HG02642 (cell line): ENCODE measurements around the gene NOL4.
A peak's percentile ranks its signal among the peaks of the same experiment; 100 is the strongest.
"Not testable (repeated sequence)": the region's sequence is repeated elsewhere in the genome, so short reads cannot be mapped to it uniquely, and the experiment has no call there.

Experiments used
- ATAC-seq: cut with Tn5 transposase; IDR thresholded peaks from one replicate; pipeline ENCODE4 v1.9.1; 2021; ENCODE audit warnings: mild to moderate bottlenecking; ENCODE audit not compliant: unreplicated experiment, poor library complexity

Gene NOL4, protein sequence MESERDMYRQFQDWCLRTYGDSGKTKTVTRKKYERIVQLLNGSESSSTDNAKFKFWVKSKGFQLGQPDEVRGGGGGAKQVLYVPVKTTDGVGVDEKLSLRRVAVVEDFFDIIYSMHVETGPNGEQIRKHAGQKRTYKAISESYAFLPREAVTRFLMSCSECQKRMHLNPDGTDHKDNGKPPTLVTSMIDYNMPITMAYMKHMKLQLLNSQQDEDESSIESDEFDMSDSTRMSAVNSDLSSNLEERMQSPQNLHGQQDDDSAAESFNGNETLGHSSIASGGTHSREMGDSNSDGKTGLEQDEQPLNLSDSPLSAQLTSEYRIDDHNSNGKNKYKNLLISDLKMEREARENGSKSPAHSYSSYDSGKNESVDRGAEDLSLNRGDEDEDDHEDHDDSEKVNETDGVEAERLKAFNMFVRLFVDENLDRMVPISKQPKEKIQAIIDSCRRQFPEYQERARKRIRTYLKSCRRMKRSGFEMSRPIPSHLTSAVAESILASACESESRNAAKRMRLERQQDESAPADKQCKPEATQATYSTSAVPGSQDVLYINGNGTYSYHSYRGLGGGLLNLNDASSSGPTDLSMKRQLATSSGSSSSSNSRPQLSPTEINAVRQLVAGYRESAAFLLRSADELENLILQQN

DNA sequence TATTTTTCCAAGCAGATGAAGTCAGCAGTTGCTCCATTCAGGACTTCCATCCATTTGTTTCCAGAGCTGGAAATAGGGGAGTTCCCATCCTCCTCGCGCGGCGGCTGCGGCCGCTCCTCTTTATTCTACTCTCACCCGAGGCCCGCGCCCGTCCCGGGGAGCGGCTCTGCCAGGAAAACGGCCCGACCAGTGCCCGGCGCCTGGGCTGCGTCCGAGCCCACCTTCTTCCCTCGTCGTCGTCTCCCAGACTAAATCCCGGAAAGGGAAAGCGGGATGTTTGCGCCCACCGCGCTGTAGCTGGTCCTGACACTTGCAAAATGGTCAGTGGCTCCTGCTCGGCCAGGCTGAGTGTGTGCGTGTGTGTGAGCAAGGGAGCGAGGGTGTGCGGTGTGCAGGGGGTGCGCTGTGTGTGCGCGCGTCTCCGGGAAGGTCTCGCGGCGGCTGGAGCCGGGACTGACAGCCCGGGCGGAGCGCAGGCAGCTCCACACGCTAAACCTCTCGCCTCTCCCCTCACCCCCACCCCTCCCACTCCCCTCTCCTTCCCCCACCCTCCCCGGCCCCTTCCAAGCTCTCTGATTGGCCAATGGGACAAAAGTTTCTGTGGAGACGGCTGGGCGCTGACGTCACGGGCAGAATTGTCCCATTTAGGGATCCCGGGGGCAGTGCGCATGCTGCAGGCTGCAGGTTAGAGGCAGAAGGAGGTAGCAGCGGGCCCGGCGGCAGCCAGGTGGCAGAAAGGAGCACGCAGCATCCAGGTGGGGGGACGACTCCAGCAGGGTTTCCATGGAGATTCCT, at the start of gene NOL4:
Gene NOL4, minus strand, starts transcription at position 491 of the 795 bp plus-strand sequence. CDS start 1,660 bp downstream, outside the sequence.
- ATAC-seq, result no peak

DNA sequence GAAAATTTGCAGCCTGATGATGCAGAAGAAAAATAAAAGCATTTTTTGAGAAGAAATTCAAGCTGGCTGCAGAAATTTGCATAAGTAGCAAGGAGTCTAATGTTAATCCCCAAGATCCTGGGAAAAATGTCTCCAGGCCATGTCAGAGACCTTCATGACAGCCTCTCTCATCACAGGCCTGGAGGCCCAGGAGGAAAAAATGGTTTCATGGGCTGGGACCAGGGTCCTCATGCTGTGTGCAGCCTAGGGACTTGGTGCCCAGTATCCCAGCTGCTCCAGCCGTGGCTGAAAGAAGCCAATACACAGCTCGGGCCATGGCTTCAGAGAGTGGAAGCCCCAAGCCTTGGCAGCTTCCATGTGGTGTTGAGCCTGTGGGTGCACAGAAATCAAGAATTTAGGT, 41.3 kb upstream of the NOL4 start:
- not testable (repeated sequence) for ATAC-seq

DNA sequence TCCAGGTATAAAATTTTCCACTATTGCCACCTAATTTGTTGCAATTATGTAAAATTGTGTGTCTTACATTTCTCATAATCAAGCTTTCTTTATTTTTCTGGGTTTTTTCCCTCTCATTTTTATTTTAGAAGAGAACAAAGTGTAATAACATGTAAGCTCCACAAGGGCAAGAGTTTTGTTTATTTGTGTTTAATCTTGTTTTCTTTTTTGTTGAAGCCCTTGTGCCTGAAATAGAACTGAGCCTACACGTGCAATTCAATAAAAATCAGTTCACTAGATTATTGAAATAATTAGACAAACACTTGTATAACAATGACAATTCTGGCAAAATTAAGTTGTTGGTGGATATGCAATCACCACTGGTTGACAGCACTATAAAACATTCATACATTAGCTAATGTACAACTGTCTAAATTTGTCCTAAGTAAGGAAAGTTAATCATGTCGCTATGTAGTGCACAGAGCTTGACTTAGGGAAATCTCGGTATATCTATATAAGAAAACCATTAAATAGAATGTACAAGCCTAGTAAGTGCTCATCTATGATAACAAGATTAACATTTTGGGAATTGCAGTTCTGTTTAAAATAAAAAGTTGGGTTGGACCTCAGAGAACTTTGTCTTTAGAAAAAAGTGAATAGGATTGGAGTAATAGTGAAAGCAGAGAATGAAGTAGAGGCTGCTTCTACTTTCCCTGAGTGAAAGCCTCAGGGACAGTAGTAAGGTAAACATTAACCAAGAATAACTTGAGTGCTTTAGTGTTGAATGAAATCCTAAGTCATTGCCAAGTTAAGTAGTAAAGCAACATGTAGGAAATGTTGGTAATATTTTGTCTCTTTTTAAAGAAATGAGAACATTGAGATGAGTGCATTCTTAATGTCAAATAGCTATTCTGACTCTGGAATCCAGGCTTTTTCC, 37.4 kb upstream of the NOL4 start:
- peak; percentile 71 for ATAC-seq

- no peak for ATAC-seq
These were observed 33.5 kb upstream of the NOL4 start for GRCh38 chr18:34258176-34258575.

DNA sequence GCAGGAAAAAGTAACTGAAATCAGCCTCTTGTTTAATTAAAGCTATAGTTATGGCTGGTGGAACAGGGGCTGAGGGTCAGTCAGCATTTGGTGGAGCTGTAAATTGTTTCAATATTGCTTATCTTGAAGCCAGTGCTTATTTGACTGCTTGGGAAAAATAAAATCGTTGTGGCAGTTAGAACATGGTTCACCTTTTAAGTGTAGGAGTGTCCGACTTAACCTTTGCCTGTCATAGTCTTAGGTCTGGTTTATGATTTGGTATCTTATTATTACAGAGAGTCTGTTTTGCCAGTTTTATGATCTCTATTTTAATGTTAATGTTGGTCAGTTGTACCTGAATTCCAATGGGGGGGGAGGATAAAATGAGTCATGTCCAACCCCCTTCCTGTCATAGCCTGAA, 27.2 kb upstream of the NOL4 start:
- ATAC-seq, result no peak

DNA sequence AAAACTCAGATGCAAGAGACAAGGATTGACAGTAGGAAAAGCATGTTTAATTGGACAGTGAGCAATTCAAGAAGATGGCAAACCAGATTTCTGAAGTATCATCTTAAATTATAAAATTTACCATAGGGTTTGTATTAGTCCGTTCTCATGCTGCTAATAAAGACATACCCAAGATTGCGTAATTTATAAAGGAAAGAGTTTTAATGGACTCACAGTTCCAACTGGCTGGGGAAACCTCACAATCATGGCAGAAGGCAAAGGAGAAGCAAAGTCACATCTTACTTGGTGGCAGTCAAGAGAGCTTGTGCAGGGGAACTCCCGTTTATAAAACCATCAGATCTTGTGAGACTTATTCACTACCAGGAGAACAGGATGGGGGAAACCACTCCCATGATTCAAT, 24.0 kb upstream of the NOL4 start:
- ATAC-seq, result no peak

DNA sequence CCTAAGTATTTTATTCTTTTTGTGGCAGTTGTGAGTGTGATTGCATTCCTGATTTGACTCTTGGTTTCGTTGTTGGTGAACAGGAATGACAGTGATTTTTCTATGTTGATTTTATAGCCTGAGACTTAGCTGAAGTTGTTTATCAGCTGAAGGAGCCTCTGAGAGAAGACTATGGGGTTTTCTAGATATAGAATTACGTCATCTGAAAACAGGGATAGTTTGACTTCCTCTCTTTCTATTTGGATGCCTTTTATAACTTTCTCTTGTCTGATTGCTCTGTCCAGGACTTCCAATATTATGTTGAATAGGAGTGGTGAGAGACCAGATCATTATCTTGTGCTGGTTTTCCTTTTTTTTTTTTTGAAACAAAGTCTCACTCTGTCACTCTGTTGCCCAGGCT, 18.0 kb upstream of the NOL4 start:
- ATAC-seq, result no peak

DNA sequence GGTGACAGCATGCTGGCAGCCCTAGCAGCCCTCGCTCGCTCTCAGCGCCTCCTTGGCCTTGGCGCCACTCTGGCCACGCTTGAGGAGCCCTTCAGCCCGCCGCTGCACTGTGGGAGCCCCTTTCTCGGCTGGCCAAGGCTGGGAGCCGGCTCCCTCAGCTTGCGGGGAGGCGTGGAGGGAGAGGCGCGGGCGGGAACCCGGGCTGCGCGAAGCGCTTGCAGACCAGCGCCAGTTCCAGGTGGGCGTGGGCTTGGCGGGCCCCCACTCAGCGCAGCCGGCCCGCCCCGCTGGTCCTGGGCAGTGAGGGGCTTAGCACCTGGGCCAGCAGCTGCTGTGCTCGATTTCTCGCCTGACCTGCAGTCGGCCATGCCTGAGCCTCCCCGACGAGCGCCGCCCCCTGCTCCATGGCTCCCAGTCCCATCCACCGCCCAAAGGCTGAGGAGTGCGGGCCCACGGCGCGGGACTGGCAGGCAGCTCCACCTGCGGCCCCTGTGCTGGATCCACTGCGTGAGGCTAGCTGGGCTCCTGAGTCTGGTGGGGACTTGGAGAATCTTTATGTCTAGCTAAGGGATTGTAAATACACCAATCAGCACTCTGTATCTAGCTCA, 9.2 kb upstream of the NOL4 start:
- ATAC-seq, result not testable (repeated sequence)

- no peak for ATAC-seq
These were observed 473 bp upstream of the NOL4 start for GRCh38 chr18:34225218-34225553.

DNA sequence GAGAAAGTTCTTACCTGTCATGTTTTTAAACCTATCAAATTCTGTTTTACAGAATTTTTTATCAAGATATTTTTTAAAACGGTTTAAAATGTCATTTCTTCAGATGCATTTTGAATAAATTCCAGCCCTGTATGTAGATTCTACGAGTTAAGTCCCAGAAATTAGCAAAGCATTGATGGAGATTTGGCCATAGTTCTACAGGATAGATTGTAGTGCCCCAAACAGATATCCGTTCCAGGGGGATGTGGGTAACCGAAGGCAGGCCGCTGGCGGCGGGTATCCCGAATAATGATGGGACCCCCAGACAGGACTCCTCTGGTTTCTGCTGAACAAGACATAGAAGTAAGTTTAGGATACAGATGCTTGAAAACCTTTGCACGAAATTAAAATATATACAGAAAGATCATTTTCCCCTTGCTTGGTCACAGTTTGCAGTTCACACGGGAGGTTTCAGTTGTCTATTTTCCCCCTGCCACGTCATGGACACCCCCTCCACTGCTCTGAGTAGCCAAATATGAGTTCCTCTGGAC, 755 bp downstream of the NOL4 start:
- ATAC-seq, result no peak

DNA sequence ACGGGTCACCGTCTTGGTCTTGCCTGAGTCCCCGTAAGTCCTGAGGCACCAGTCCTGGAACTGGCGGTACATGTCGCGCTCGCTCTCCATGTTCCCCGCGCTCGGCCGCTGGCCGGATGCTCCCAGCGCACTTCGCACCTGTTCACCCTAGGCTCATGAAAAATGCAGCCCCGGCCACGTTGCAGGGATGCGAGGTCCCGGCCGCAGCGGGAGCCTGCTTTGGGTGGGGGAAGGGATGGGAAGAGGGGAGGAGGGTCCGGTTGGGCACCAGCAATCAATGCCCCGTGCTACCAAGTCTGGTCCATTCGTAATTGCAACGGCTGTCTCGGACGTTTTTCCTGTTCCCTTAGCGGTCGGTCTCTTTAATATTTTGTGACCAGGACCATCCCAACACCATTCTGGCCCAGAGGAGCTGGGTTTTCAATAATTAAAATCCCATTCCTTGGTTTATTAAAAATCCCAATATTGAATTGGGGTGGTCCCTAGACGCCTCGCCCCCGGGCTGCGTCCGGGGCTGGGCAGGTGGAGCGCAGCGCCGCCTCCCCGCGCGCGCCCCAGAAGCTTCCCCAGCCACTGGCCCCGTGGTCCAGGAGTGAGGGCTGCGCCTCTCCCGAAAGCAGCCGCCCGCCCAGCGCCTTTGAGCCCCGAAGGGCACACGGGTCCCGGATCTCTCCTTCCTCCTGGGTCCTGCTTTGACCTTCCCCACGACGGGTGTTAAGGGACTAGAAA, 1.4 kb downstream of the NOL4 start:
- peak; percentile 21 for ATAC-seq

GRCh38 chr18:34222307-34223163, 2.2 kb downstream of the NOL4 start:
- ATAC-seq, result peak; percentile 59

DNA sequence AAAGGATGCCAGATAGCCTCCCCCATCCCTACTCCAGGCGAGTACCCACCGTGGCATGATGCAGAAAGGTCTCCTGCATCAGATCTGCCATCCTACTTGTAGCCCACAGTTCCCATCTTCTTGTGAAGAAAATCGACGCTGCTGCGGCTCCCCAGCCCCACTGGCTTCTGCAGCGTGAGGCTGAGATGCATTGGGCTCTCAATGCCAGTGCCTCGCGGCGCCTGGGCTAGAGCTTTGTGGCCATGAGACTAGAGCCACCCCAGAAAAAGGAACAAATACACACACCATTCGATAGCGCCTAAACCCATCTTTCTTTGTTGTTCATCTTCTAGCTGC, 2.8 kb downstream of the NOL4 start:
- ATAC-seq, result no peak

DNA sequence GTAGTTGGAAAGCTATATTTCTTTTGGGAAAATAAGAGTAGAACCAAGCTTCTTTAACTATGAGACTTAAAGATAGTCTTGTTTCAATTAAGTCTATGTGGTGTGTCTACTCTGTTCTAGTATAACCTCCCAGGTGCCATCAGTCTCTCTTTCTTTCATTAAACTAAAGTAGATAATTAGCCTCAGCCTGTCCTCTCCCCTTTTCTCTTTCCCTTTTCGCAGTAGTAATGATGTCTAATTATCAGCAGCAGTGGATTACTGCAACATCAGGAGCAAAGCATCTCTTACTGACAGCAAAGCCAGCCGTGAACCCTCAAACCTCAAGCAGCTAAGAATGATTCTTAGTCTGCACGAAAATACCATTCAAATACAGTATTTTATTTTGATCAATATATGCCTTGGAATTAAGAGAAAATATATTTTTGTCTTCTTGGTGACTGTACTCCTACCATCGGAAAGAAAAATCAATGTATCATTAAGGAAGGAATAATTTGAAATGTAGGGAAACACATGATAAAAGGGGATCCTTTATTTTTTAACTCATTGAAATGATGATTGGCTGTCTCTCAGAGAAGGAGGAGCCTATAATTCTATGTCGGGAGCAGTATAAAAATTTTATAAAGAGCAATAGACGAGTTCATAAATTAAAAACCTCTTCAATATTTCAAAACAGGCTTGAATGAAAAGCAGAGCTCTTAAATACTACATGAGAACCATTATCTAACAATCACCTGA, 4.5 kb downstream of the NOL4 start:
- no peak for ATAC-seq

- ATAC-seq, result no peak
These were observed 5.1 kb downstream of the NOL4 start for GRCh38 chr18:34219651-34220050.

DNA sequence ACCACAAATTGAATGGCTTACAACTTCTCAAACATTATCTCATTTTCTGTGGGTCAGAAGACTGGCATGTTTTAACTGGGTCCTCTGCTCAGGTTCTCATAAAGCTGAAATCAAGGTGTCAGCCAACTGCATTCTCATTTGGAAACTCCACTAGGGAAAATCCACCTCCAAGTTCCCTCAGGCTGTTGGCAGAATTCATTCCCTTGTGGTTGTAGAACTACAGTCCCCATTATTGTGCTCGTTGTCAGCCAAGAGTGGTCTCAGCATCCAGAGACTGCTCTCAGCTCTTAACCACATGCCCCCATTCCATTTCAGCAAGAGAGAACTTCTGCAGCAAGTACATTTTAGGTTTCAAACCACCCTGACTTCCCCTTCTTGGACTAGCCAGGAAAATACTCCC, 12.2 kb downstream of the NOL4 start:
- no peak for ATAC-seq

- ATAC-seq, result no peak
These were observed 17.3 kb downstream of the NOL4 start for GRCh38 chr18:34207344-34207851.
